ENCODE measurements around the gene RTN3.

DNA sequence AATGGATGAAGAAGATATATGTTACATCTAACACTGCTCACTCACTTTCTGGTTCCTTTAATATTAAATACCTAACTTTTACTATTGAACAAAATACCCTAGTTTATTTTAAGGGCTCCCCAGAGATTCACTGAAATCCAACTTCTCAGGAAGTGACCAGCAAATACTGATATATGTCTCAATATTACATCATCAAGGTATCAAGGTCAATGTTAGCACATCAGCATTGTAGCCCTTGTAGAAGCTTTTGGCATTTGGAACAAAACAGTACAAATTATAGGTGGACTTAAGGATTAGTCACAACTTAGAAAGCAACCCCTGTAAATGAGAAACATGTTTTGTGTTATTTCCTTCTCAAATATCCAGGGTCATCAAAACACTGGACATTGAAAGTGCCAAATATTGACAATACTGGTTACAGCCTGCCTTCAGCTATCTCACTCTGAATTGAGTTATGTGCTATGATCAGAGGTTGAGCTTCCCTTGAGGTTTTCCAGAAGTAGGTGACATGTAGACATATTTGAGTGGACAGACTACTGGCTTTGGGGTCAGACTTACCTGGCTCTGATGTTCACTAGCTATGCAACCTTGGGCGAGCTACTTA, 8.3 kb upstream of the RTN3 start:
- TF ChIP-seq, protein P1, sequence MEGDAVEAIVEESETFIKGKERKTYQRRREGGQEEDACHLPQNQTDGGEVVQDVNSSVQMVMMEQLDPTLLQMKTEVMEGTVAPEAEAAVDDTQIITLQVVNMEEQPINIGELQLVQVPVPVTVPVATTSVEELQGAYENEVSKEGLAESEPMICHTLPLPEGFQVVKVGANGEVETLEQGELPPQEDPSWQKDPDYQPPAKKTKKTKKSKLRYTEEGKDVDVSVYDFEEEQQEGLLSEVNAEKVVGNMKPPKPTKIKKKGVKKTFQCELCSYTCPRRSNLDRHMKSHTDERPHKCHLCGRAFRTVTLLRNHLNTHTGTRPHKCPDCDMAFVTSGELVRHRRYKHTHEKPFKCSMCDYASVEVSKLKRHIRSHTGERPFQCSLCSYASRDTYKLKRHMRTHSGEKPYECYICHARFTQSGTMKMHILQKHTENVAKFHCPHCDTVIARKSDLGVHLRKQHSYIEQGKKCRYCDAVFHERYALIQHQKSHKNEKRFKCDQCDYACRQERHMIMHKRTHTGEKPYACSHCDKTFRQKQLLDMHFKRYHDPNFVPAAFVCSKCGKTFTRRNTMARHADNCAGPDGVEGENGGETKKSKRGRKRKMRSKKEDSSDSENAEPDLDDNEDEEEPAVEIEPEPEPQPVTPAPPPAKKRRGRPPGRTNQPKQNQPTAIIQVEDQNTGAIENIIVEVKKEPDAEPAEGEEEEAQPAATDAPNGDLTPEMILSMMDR (conservative IDR thresholded peaks at IDR 0.05; ENCODE audit: low read length): no peak
- TF ChIP-seq EZH2phosphoT487 (IDR thresholded peaks at IDR 0.05; ENCODE audit: borderline replicate concordance, low read depth, low read length): no peak

All from OCI-LY7 (cell line).